OCI-LY7 (cell line): ENCODE measurements around the gene CNTLN. TPM values are rescaled to one million over a fixed set of nuclear protein-coding genes. Genes with fewer than 3 reads are reported as not detected.

Experiments used
- BruUV-seq: library from RNA; stranded (reverse); fragments of 400-500 nt; replicated peaks from 2 replicates; lab custom pipeline; 2021; lab: Mats Ljungman, UMichigan
- CTCF ChIA-PET: fragments of 300-600 bp; sonication (Branson Sonifier 250); formaldehyde crosslinking; loops from one replicate; lab custom pipeline; 2022; ENCODE audit warnings: antibody characterized with exemption; ENCODE audit not compliant: unreplicated experiment; lab: Charles Lee
- POLR2A ChIA-PET: fragments of 300-600 bp; sonication (Branson Sonifier 250); formaldehyde crosslinking; loops from one replicate; lab custom pipeline; 2022; ENCODE audit warnings: antibody characterized with exemption; lab: Charles Lee
- DNase-seq: peaks from one replicate; pipeline ENCODE4 v3.0.0-alpha.2; 2015; ENCODE audit warnings: low spot score
- H2AFZ ChIP-seq: fragments of 200-600 bp; sonication (generic), shearing (Covaris generic); 2 replicates; pipeline ENCODE4 v1.6.1; 2014; ENCODE audit warnings: mild to moderate bottlenecking, antibody characterized with exemption, low read length, moderate library complexity
- H3K27ac ChIP-seq: fragments of 200-600 bp; sonication (generic); 2 replicates; pipeline ENCODE4 v1.5.1; 2014; ENCODE audit warnings: mixed run types, low read depth, mild to moderate bottlenecking, moderate library complexity, low read length, inconsistent platforms; ENCODE audit not compliant: poor library complexity, severe bottlenecking
- H3K36me3 ChIP-seq: fragments of 200-600 bp; sonication (generic); 2 replicates; pipeline ENCODE4 v1.6.1; 2014; ENCODE audit warnings: mild to moderate bottlenecking, antibody characterized with exemption, low read length, moderate library complexity, mixed read lengths; ENCODE audit not compliant: insufficient read depth
- H3K4me1 ChIP-seq: fragments of 200-600 bp; sonication (generic); 2 replicates; pipeline ENCODE4 v1.5.1; 2014; ENCODE audit warnings: mild to moderate bottlenecking, low read length; ENCODE audit not compliant: insufficient read depth, poor library complexity, severe bottlenecking
- H3K4me2 ChIP-seq: fragments of 200-600 bp; sonication (generic); 2 replicates; pipeline ENCODE4 v1.6.1; 2014; ENCODE audit warnings: mild to moderate bottlenecking, low read length
- H3K4me3 ChIP-seq: fragments of 200-600 bp; sonication (generic); 2 replicates; pipeline ENCODE4 v1.5.1; 2014; ENCODE audit warnings: mild to moderate bottlenecking, low read depth, low read length; ENCODE audit not compliant: poor library complexity, severe bottlenecking
- H3K79me2 ChIP-seq: fragments of 200-600 bp; sonication (generic); 2 replicates; pipeline ENCODE4 v1.6.1; 2016; ENCODE audit warnings: low read depth, mild to moderate bottlenecking, low read length, moderate library complexity, mixed read lengths; ENCODE audit not compliant: insufficient read depth
- H3K9me2 ChIP-seq: fragments of 200-600 bp; sonication (generic); 2 replicates; pipeline ENCODE4 v1.6.1; 2016; ENCODE audit warnings: mild to moderate bottlenecking, low read length, mixed read lengths; ENCODE audit not compliant: insufficient read depth
- H3K9me3 ChIP-seq: fragments of 200-600 bp; sonication (generic); 2 replicates; pipeline ENCODE4 v1.6.1; 2014; ENCODE audit warnings: mild to moderate bottlenecking, mixed run types, low read length, mixed read lengths
- H4K20me1 ChIP-seq: fragments of 200-600 bp; sonication (generic); 2 replicates; pipeline ENCODE4 v1.6.1; 2014; ENCODE audit warnings: mild to moderate bottlenecking, antibody characterized with exemption, low read length, moderate library complexity, mixed read lengths; ENCODE audit not compliant: insufficient read depth
- CTCF ChIP-seq: fragments of 200-600 bp; sonication (generic); conservative IDR thresholded peaks from 2 replicates; pipeline ENCODE4 v1.5.1; 2014; ENCODE audit warnings: mild to moderate bottlenecking, antibody characterized with exemption, low read length, moderate library complexity, mixed read lengths
- EZH2phosphoT487 ChIP-seq: fragments of 200-600 bp; sonication (generic); IDR thresholded peaks from 2 replicates; pipeline ENCODE4 v1.6.1; 2018; ENCODE audit warnings: low read depth, borderline replicate concordance, mild to moderate bottlenecking, mixed run types, antibody characterized with exemption, low read length, moderate library complexity, mixed read lengths
- intact Hi-C: fragments of 100-400 bp; cut with micrococcal nuclease; formaldehyde crosslinking; loops from one replicate; pipeline ENCODE4 v1.10.0; 2022; ENCODE audit not compliant: unreplicated experiment
- total RNA-seq, 2 experiments: library from RNA; depleted of rRNA in 1 of 2; stranded (reverse); fragments of >200 nt in 1 of 2; shearing (Covaris generic) in 1 of 2; gene quantifications; 2 replicates each; pipeline ENCODE4 v1.2.3, GENCODE V29; 2014 to 2022

The CNTLN gene
- total RNA-seq, 2 experiments from 2014 or later: not detected

GRCh38 chr9:17403539-17403938 is 268.7 kb downstream of the CNTLN start:
- Histone ChIP-seq H3K9me2 (no peaks in the 10 kb centered on the region), H3K79me2 (no peaks in the 10 kb centered on the region), H3K27ac (no peak overlapping the region), H3K9me3 (no peaks in the 10 kb centered on the region), H3K4me2 (no peak overlapping the region), H2AFZ (no peak overlapping the region), H3K4me1 (no peaks in the 10 kb centered on the region), H3K36me3 (no peaks in the 10 kb centered on the region), H4K20me1 (no peaks in the 10 kb centered on the region), H3K4me3 (no peak overlapping the region)
- DNase-seq: no peak
- intact Hi-C loops: no loop called here
- BruUV-seq: no TSS peak
- ChIA-PET POLR2A (no interaction called here), CTCF (no interaction called here)
- TF ChIP-seq EZH2phosphoT487 (no peak), CTCF (no peak)

- H3K9me2 ChIP-seq: no peaks in the 10 kb centered on the region
- no peak overlapping the region for H3K27ac ChIP-seq
- H3K4me2 ChIP-seq: no peak overlapping the region
- no peak for DNase-seq
- no peaks in the 10 kb centered on the region for H3K79me2 ChIP-seq
- H3K4me3 ChIP-seq: no peak overlapping the region
- POLR2A ChIA-PET: interaction anchor here (0.6 to 0.7 kb wide), 3 partner anchors 190 to 518 kb away, joined by 3 to 8 read pairs (median 5); no protein-coding TSS in a partner anchor
- CTCF ChIA-PET: no interaction called here
- H3K36me3 ChIP-seq: no peaks in the 10 kb centered on the region
- no peak for TF ChIP-seq EZH2phosphoT487
- no peak for TF ChIP-seq CTCF
- no TSS peak for BruUV-seq
- no peaks in the 10 kb centered on the region for H4K20me1 ChIP-seq
- H2AFZ ChIP-seq: no peak overlapping the region
- H3K4me1 ChIP-seq: no peaks in the 10 kb centered on the region
- no peaks in the 10 kb centered on the region for H3K9me3 ChIP-seq
- intact Hi-C loops: no loop called here
Measured at GRCh38 chr9:17414986-17415385, 280.1 kb downstream of the CNTLN start.

GRCh38 chr9:17422994-17423680 is 288.3 kb downstream of the CNTLN start:
- Histone ChIP-seq H2AFZ (no peak overlapping the region), H3K9me2 (no peaks in the 10 kb centered on the region), H4K20me1 (no peaks in the 10 kb centered on the region), H3K27ac (no peak overlapping the region), H3K4me2 (no peak overlapping the region), H3K79me2 (no peaks in the 10 kb centered on the region), H3K36me3 (no peaks in the 10 kb centered on the region), H3K9me3 (no peaks in the 10 kb centered on the region), H3K4me3 (no peak overlapping the region), H3K4me1 (no peaks in the 10 kb centered on the region)
- POLR2A ChIA-PET: interaction anchor here (1.7 kb wide), 1 partner anchor 9 kb away, joined by 6 read pairs; no protein-coding TSS in a partner anchor
- no TSS peak for BruUV-seq
- no peak for DNase-seq
- intact Hi-C loops: loop anchor here (10.0 kb wide), 1 partner anchor 62 kb away; no protein-coding TSS in a partner anchor
- CTCF ChIA-PET: no interaction called here
- TF ChIP-seq EZH2phosphoT487 (no peak), CTCF (no peak)
